Thyroid gland (tissue), 4 donors: ENCODE measurements around the gene SYNGR3.

ENCODE experiments used
- POLR2A ChIP-seq, 2 donors: fragments of 450-650 bp; IDR thresholded peaks; one replicate each; pipeline ENCODE4 v1.6.1; 2017; ENCODE audit warnings: antibody characterized with exemption in 2 of 2, mild to moderate bottlenecking in 2 of 2, moderate library complexity in 1 of 2
- TF ChIP-seq, protein P1 (sequence below), 6 experiments: fragments of 200-600 bp in 3 of 6; fragments of 450-650 bp in 3 of 6; sonication (generic) in 3 of 6; IDR thresholded peaks; one replicate each; pipeline ENCODE4 v1.5.1; 2016 to 2019; ENCODE audit warnings: antibody characterized with exemption in 6 of 6, mild to moderate bottlenecking in 2 of 6, inconsistent platforms in 1 of 6, moderate library complexity in 1 of 6

- TF ChIP-seq, protein P1, sequence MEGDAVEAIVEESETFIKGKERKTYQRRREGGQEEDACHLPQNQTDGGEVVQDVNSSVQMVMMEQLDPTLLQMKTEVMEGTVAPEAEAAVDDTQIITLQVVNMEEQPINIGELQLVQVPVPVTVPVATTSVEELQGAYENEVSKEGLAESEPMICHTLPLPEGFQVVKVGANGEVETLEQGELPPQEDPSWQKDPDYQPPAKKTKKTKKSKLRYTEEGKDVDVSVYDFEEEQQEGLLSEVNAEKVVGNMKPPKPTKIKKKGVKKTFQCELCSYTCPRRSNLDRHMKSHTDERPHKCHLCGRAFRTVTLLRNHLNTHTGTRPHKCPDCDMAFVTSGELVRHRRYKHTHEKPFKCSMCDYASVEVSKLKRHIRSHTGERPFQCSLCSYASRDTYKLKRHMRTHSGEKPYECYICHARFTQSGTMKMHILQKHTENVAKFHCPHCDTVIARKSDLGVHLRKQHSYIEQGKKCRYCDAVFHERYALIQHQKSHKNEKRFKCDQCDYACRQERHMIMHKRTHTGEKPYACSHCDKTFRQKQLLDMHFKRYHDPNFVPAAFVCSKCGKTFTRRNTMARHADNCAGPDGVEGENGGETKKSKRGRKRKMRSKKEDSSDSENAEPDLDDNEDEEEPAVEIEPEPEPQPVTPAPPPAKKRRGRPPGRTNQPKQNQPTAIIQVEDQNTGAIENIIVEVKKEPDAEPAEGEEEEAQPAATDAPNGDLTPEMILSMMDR (IDR thresholded peaks at IDR 0.05), result no peak
- TF ChIP-seq POLR2A (IDR thresholded peaks at IDR 0.05), result no peak
Observed at GRCh38 chr16:2028620-2029220, 39.0 kb downstream of the SYNGR3 start.
